HFF-Myc (cell line): ENCODE measurements around the gene C16orf78.

Experiments
- DNase-seq: peaks from one replicate; pipeline ENCODE4 v3.0.0-alpha.2; 2011; ENCODE audit warnings: low read depth; ENCODE audit errors: extremely low read depth
- H3K4me3 ChIP-seq: replicated peaks from 2 replicates; pipeline ENCODE4 v1.5.1; 2011; ENCODE audit warnings: low read depth, mild to moderate bottlenecking, control low read depth, low read length
- TF ChIP-seq, protein P1 (sequence below): IDR thresholded peaks from 2 replicates; pipeline ENCODE4 v1.5.1; 2012; ENCODE audit warnings: mild to moderate bottlenecking, low read depth, low read length, control low read depth; ENCODE audit errors: missing control alignments

The C16orf78 gene

DNA sequence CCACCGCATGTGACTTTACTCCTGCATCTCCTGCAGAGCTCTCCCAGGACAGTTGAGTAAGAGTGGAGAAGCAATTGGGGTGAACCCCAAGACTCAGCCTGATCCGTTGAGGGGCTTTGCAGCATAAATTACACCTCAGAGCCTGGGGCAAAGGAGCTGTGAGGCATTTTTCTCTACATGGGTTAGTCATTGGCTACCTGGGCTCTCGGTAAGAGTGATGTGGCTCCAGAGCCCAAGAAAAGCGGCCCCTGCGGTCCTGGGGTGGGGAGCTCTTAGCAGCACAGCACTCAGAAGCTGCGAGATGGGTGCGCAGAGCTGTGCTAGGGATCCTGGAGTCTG is 40.4 kb upstream of the C16orf78 start:
- DNase-seq, result no peak
- TF ChIP-seq, protein P1, sequence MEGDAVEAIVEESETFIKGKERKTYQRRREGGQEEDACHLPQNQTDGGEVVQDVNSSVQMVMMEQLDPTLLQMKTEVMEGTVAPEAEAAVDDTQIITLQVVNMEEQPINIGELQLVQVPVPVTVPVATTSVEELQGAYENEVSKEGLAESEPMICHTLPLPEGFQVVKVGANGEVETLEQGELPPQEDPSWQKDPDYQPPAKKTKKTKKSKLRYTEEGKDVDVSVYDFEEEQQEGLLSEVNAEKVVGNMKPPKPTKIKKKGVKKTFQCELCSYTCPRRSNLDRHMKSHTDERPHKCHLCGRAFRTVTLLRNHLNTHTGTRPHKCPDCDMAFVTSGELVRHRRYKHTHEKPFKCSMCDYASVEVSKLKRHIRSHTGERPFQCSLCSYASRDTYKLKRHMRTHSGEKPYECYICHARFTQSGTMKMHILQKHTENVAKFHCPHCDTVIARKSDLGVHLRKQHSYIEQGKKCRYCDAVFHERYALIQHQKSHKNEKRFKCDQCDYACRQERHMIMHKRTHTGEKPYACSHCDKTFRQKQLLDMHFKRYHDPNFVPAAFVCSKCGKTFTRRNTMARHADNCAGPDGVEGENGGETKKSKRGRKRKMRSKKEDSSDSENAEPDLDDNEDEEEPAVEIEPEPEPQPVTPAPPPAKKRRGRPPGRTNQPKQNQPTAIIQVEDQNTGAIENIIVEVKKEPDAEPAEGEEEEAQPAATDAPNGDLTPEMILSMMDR, result no peak
- H3K4me3 ChIP-seq, result no peak overlapping the region

- TF ChIP-seq, protein P1, result no peak
These were observed 37.8 kb upstream of the C16orf78 start for GRCh38 chr16:49335828-49336227.

DNA sequence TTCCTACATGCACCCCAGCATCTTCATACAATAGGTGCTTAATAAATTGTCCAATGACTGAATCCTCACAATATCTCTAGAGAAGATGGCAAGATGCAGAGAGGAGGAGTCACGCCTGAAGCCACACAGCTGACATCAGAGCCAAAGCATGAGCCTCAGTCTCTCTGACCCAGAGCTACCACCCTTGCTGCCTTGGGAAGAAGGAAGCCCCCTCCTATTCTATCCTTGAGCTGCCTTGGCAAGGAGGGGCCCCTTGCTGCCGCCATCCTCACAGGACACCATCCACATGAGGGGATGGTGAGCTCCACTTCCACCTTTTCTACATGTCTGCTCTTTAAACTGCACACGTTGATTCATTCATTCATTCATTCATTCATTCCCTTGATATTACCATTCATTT is 37.0 kb upstream of the C16orf78 start:
- no peak for DNase-seq
- H3K4me3 ChIP-seq, result no peak overlapping the region
- TF ChIP-seq, protein P1, result no peak

More at GRCh38 chr16:49335828-49336227, 37.8 kb upstream of the C16orf78 start:
- no peak overlapping the region for H3K4me3 ChIP-seq
- no peak for DNase-seq

GRCh38 chr16:49337814-49338350 is 35.7 kb upstream of the C16orf78 start:
- no peak for DNase-seq
- H3K4me3 ChIP-seq, result no peak overlapping the region
- TF ChIP-seq, protein P1, result no peak

- TF ChIP-seq, protein P1, result no peak
- H3K4me3 ChIP-seq, result no peak overlapping the region
- no peak for DNase-seq
These were observed 34.9 kb upstream of the C16orf78 start for GRCh38 chr16:49338611-49339265.

GRCh38 chr16:49340466-49340865 is 33.1 kb upstream of the C16orf78 start:
- TF ChIP-seq, protein P1, result no peak
- no peak for DNase-seq
- no peak overlapping the region for H3K4me3 ChIP-seq

DNA sequence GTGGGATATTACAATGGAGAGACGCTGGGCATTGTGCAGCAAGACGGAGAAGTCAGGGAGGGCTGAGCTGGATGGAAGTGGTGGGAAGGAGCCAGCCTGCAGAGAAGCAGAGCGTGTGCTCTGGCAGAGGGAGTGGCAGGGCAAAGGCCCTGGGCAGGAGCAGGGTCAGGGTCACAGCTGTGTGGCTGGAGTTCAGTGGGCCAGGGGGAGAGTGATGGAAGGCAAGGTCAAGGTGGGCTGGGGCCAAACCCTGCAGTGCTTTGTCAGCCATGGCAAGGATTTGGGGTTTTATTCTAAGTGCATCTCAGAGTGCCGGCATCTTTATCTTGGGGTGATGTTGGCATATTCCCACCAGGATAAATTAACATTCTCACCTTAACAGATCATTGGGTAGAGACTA is 31.9 kb upstream of the C16orf78 start:
- DNase-seq, result no peak
- TF ChIP-seq, protein P1, result no peak
- H3K4me3 ChIP-seq, result no peak overlapping the region
